Activated CD4-positive, alpha-beta T cell treated with anti-CD3 and anti-CD28 coated beads, Interleukin-2, amount 50 U/mL, for 1 hour (primary cell): ENCODE data around the gene BMAL2.

ENCODE experiments used
- DNase-seq: peaks from one replicate; pipeline ENCODE4 v3.0.0-alpha.2; 2020

Gene BMAL2, protein sequence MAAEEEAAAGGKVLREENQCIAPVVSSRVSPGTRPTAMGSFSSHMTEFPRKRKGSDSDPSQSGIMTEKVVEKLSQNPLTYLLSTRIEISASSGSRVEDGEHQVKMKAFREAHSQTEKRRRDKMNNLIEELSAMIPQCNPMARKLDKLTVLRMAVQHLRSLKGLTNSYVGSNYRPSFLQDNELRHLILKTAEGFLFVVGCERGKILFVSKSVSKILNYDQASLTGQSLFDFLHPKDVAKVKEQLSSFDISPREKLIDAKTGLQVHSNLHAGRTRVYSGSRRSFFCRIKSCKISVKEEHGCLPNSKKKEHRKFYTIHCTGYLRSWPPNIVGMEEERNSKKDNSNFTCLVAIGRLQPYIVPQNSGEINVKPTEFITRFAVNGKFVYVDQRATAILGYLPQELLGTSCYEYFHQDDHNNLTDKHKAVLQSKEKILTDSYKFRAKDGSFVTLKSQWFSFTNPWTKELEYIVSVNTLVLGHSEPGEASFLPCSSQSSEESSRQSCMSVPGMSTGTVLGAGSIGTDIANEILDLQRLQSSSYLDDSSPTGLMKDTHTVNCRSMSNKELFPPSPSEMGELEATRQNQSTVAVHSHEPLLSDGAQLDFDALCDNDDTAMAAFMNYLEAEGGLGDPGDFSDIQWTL

GRCh38 chr12:27332714-27333402, at the start of gene BMAL2:
Gene BMAL2 (plus strand): TSS chr12:27332836. CDS start chr12:27333073, 237 bp downstream.
- peak; percentile 10 for DNase-seq

DNA sequence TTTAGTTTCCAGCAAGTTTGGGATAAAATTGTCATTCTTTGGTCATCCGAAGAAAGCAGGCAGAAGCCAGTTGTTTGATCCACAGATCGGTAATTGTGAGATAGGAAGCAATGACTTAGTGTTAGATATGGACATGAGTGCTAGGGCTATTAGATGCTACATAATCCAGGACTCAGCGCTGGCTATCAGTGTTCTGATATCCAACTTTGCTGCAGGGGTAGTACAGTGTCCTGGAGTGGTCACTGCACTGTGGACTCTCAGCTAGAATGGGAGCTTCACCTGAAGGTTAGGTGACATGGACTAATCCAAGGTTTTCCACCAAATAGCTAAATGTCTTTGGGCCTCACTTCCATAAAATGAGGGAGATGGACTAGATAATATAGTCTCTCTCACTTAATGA, 48.6 kb upstream of the BMAL2 start:
- DNase-seq: no peak

DNA sequence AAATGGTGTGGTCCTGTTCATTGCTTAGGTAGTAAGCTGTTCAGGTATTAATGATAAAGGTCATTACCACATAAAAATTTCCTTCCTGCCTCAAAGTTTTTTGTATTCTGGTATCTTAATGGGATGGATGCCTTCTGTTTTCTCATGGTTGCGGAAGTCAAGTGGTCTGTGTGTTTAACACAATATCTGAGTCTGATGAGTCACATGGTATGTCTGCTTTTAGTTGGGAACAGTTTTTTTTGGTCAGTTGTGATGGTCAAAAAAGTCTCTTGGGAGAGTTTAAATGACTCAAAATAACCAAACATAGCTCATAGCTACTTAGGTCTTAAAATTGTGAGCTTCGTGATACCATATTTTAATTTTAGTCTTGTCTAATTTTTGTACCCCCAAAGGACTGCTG, 47.9 kb upstream of the BMAL2 start:
- DNase-seq: no peak

GRCh38 chr12:27285403-27285802, 47.2 kb upstream of the BMAL2 start:
- DNase-seq: no peak

- no peak for DNase-seq
Observed at GRCh38 chr12:27289414-27289813, 43.2 kb upstream of the BMAL2 start.

- no peak for DNase-seq
Observed at GRCh38 chr12:27290501-27291168, 42.0 kb upstream of the BMAL2 start.

- no peak for DNase-seq
Observed at GRCh38 chr12:27291862-27292261, 40.8 kb upstream of the BMAL2 start.

GRCh38 chr12:27292718-27293117, 39.9 kb upstream of the BMAL2 start:
- DNase-seq: no peak

- no peak for DNase-seq
Observed at GRCh38 chr12:27293463-27293862, 39.2 kb upstream of the BMAL2 start.

GRCh38 chr12:27296674-27297073, 36.0 kb upstream of the BMAL2 start:
- DNase-seq: no peak

- no peak for DNase-seq
Observed at GRCh38 chr12:27297566-27297965, 35.1 kb upstream of the BMAL2 start.

GRCh38 chr12:27299102-27299501, 33.5 kb upstream of the BMAL2 start:
- DNase-seq: no peak

DNA sequence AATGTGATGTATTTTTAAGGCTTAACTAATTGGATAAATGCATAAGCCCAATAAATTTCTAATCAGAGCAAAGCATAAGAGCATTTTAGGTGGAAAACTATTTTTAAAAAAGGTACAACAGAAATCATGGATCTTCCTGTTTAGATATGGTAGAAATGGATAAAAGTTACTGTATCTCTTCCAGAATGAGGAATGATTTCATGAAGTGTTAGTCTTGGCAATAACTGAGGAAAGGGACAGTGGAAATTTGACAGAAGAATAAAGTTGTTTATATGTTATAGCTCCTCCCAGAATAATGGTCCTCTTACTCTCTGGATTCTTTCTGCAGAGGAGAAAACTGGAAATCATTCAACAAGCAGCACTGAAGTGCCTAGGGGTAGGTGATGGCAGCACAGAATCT, 32.4 kb upstream of the BMAL2 start:
- no peak for DNase-seq

DNA sequence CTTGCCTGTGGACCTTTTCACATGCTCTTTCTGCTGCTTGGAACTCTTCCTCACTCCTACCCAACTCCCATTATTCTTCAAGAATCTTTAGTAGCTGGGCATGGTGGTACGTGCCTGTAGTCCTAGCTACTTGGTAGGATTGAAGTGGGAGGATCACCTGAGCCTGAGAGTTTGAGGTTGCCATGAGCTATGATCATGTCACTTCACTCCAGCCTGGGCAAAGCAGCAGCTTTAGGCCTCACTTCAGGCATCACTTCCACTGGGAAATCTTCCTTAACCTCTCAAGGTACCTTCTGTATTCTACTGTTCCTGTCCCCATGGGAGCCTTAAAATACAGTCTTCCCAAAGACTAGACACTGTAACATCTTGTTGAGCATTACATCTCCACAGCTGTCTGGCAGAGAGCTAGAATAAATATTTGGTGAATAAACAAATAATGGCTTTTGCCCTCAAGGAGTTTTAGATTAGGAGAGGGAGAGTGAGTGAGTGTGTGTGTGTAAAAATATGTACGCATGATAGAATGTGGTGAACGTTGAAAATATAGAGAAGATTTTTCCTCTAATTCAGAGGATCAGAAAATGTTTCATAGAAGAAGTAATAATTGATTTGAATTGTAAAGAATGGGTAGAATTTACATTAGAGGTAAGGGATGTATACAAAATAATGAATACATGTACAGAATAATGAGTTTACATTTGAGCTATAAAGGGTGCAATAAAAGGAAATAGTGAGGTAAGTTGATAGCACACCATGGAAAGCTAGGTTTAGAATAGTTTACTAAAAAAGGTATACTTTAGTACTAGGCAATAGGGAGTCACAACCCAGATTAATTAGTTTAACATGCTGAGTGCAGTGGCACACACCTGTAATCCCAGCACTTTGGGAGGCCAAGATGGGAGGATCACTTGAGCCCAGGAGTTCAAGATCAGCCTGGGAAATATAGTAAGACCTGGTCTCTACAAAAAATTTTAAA, 29.2 kb upstream of the BMAL2 start:
- DNase-seq: no peak

- DNase-seq: no peak
Observed at GRCh38 chr12:27304856-27305255, 27.8 kb upstream of the BMAL2 start.

DNA sequence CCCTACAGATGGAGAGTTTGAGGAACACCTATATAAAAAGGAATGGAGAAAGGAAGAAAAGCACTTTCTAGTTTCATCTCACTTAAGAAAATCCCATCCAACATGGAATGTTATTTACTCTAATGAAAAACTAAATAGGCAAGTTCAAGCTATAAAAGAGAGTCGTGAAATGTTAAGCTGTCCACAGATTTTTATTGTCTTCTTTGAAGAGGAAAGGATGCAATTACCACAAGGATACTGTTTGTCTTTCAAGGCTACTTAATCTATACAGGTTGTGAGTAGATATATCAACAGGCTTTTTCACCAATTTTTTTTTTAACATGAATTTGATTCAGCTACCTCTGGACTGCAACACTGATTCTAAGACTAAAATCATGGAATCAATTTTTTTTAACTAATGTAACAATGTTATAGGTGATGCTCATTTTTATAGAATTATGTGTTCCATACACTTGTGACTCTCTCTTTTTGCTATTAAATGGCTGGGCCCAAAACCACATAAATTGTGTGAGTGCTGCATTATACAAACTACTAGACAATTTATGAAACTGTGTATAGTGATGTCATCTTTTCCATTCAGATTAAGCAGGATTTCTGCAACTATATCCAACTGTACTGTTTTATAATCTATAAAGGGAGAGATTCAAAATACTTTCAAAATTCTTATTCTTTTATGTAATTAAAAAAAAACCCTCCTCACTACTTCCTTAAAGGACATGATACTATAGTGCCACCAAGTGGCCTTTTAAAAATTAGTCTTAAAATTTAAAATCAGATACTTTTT, 26.8 kb upstream of the BMAL2 start:
- no peak for DNase-seq

GRCh38 chr12:27309293-27309994, 23.2 kb upstream of the BMAL2 start:
- DNase-seq: no peak

DNA sequence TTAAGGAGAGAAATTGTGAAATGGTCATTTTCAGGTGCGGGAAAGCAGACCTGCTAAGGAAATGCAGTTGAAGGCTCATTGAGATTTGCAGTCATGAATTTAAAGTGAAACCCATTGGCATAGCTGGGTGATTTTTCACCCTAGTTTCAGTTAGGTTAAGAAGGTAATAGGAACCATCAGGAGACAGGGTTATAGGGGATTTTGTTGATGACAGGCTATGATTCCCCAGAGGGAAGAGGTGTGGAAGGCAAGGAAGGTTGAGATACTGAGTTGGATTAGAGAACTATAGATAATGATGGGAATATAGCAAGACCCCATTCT, 22.7 kb upstream of the BMAL2 start:
- no peak for DNase-seq

DNA sequence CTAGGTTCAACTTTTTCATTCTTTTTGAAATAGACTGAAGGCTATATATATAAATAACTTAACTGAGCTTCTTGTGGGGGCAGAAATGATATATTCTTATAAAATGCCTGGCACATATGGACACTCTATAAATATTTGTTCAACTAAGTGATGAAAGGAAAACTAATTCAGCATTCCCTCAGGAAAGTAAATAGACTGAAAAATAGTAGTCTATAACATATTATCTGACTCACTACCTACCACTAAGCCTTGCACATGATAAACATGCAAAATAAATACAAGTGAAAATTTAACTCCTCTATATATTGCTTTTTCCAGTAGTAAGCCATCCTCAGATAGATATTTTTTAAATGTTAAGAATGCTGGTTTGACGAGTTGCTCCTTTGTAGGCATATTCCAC, 15.7 kb upstream of the BMAL2 start:
- no peak for DNase-seq

GRCh38 chr12:27319409-27319808, 13.2 kb upstream of the BMAL2 start:
- no peak for DNase-seq

- DNase-seq: no peak
Observed at GRCh38 chr12:27319848-27320247, 12.8 kb upstream of the BMAL2 start.
